Trophoblast cell (in vitro differentiated cells and primary cell): ENCODE measurements around the gene OTULIN.
A peak's percentile ranks its signal among the peaks of the same experiment; 100 is the strongest.

Source experiments
- DNase-seq, 2 donors: peaks; one replicate each; pipeline ENCODE4 v3.0.0-alpha.2; 2016
- H2AFZ ChIP-seq: 2 replicates; pipeline ENCODE4 v1.6.1; 2013; ENCODE audit warnings: low read length, moderate library complexity, mild to moderate bottlenecking; ENCODE audit not compliant: insufficient read depth, poor library complexity
- H2AK5ac ChIP-seq: 2 replicates; pipeline ENCODE4 v1.6.1; 2013; ENCODE audit warnings: mild to moderate bottlenecking, low read length
- H2BK120ac ChIP-seq: 2 replicates; pipeline ENCODE4 v1.6.1; 2013; ENCODE audit warnings: low read length, mild to moderate bottlenecking, moderate library complexity; ENCODE audit not compliant: insufficient read depth, poor library complexity
- H2BK12ac ChIP-seq: 2 replicates; pipeline ENCODE4 v1.6.1; 2013; ENCODE audit warnings: mild to moderate bottlenecking, low read length, moderate library complexity
- H2BK5ac ChIP-seq: 2 replicates; pipeline ENCODE4 v1.6.1; 2013; ENCODE audit warnings: low read length, low read depth, moderate library complexity, mild to moderate bottlenecking; ENCODE audit not compliant: poor library complexity
- H3K14ac ChIP-seq: 2 replicates; pipeline ENCODE4 v1.6.1; 2013; ENCODE audit warnings: mild to moderate bottlenecking, low read length
- H3K18ac ChIP-seq: 2 replicates; pipeline ENCODE4 v1.6.1; 2013; ENCODE audit warnings: mild to moderate bottlenecking, low read length
- H3K23ac ChIP-seq: 2 replicates; pipeline ENCODE4 v1.6.1; 2013; ENCODE audit warnings: low read length
- H3K27ac ChIP-seq: 2 replicates; pipeline ENCODE4 v1.5.1; 2013; ENCODE audit warnings: low read depth, mild to moderate bottlenecking, inconsistent platforms, low read length, moderate library complexity
- H3K27me3 ChIP-seq: 2 replicates; pipeline ENCODE4 v1.6.1; 2013; ENCODE audit warnings: inconsistent platforms, mild to moderate bottlenecking, low read length, moderate library complexity; ENCODE audit not compliant: insufficient read depth
- H3K36me3 ChIP-seq, 2 experiments: 1 replicate in 1 of 2; 2 replicates in 1 of 2; pipeline ENCODE4 v1.6.1; 2013; ENCODE audit warnings: low read length in 2 of 2, mild to moderate bottlenecking in 2 of 2, moderate library complexity in 1 of 2; ENCODE audit not compliant: insufficient read depth in 2 of 2, control insufficient read depth in 1 of 2
- H3K4ac ChIP-seq: 2 replicates; pipeline ENCODE4 v1.6.1; 2013; ENCODE audit warnings: low read depth, mild to moderate bottlenecking, low read length, moderate library complexity
- H3K4me1 ChIP-seq, 2 experiments: 1 replicate in 1 of 2; 2 replicates in 1 of 2; pipeline ENCODE4 v1.6.1; 2013; ENCODE audit warnings: low read length in 2 of 2, mild to moderate bottlenecking in 2 of 2, moderate library complexity in 1 of 2; ENCODE audit not compliant: insufficient read depth in 2 of 2, control insufficient read depth in 1 of 2
- H3K4me2 ChIP-seq: 2 replicates; pipeline ENCODE4 v1.6.1; 2013; ENCODE audit warnings: inconsistent platforms, mild to moderate bottlenecking, low read length, moderate library complexity
- H3K4me3 ChIP-seq: 2 replicates; pipeline ENCODE4 v1.5.1; 2013; ENCODE audit warnings: mild to moderate bottlenecking, low read depth, low read length, inconsistent platforms
- H3K79me1 ChIP-seq: one replicate; pipeline ENCODE4 v1.6.1; 2013; ENCODE audit warnings: low read length
- H3K79me2 ChIP-seq: 2 replicates; pipeline ENCODE4 v1.6.1; 2013; ENCODE audit warnings: low read length, mild to moderate bottlenecking; ENCODE audit not compliant: control insufficient read depth, insufficient read depth, poor library complexity
- H3K9ac ChIP-seq: 2 replicates; pipeline ENCODE4 v1.6.1; 2013; ENCODE audit warnings: mild to moderate bottlenecking, low read length
- H3K9me3 ChIP-seq: 2 replicates; pipeline ENCODE4 v1.6.1; 2013; ENCODE audit warnings: low read depth, mild to moderate bottlenecking, control low read depth, inconsistent platforms, low read length; ENCODE audit not compliant: insufficient read depth
- H4K12ac ChIP-seq: 2 replicates; pipeline ENCODE4 v1.6.1; 2013; ENCODE audit warnings: low read depth, mild to moderate bottlenecking, low read length, moderate library complexity
- H4K8ac ChIP-seq: 2 replicates; pipeline ENCODE4 v1.6.1; 2013; ENCODE audit warnings: low read depth, mild to moderate bottlenecking, low read length, moderate library complexity
- H4K91ac ChIP-seq: one replicate; pipeline ENCODE4 v1.6.1; 2013; ENCODE audit warnings: low read depth, mild to moderate bottlenecking, low read length, moderate library complexity
- WGBS: extraction: QIAGEN DNeasy Blood & Tissue Kit; methylation state at CpG from one replicate; pipeline ENCODE4 v1.1.7; 2013; ENCODE audit warnings: missing lambda C conversion rate; ENCODE audit not compliant: insufficient read length, insufficient coverage; ENCODE audit errors: extremely low coverage; 5-methylcytosine and 5-hydroxymethylcytosine counted together

Gene OTULIN

GRCh38 chr5:14671414-14671813, 6.9 kb downstream of the OTULIN start:
- DNase-seq: no peak
- no peak overlapping the region for H4K8ac ChIP-seq
- H4K12ac ChIP-seq: no peak overlapping the region
- H3K79me2 ChIP-seq: peaks cover 5% of the 10 kb centered on the region
- H3K4me2 ChIP-seq: no peak overlapping the region
- no peak overlapping the region for H3K23ac ChIP-seq
- H2BK12ac ChIP-seq: no peak overlapping the region
- no peak overlapping the region for H3K4me3 ChIP-seq
- H2BK120ac ChIP-seq: no peak overlapping the region
- no peak overlapping the region for H2BK5ac ChIP-seq
- H3K36me3 ChIP-seq: peaks cover 4 to 7% of the 10 kb centered on the region in 2 experiments
- no peak overlapping the region for H3K9ac ChIP-seq
- no CpG with 5 or more reads among the region's 2 CpGs for WGBS
- H2AK5ac ChIP-seq: no peak overlapping the region
- peaks cover 2% of the 10 kb centered on the region for H3K9me3 ChIP-seq
- H2AFZ ChIP-seq: no peak overlapping the region
- no peaks in the 10 kb centered on the region for H3K79me1 ChIP-seq
- peaks cover 0 to 5% of the 10 kb centered on the region in 2 experiments for H3K4me1 ChIP-seq
- no peaks in the 10 kb centered on the region for H3K27me3 ChIP-seq
- H3K14ac ChIP-seq: no peak overlapping the region
- no peak overlapping the region for H3K27ac ChIP-seq
- H3K4ac ChIP-seq: no peak overlapping the region
- no peak overlapping the region for H4K91ac ChIP-seq
- no peak overlapping the region for H3K18ac ChIP-seq

- peaks cover 4 to 7% of the 10 kb centered on the region in 2 experiments for H3K36me3 ChIP-seq
- H3K79me2 ChIP-seq: peaks cover 5% of the 10 kb centered on the region
- no CpG with 5 or more reads among the region's 4 CpGs for WGBS
- H3K4me3 ChIP-seq: no peak overlapping the region
- no peak overlapping the region for H3K4ac ChIP-seq
- H4K91ac ChIP-seq: no peak overlapping the region
- no peak overlapping the region for H2BK120ac ChIP-seq
- no peaks in the 10 kb centered on the region for H3K27me3 ChIP-seq
- no peak overlapping the region for H2AFZ ChIP-seq
- no peak overlapping the region for H3K23ac ChIP-seq
- no peak overlapping the region for H3K9ac ChIP-seq
- H3K4me2 ChIP-seq: no peak overlapping the region
- no peak overlapping the region for H4K12ac ChIP-seq
- peaks cover 3% of the 10 kb centered on the region for H3K9me3 ChIP-seq
- no peak overlapping the region for H2AK5ac ChIP-seq
- H3K14ac ChIP-seq: no peak overlapping the region
- no peak overlapping the region for H3K27ac ChIP-seq
- H2BK5ac ChIP-seq: no peak overlapping the region
- peaks cover 0 to 5% of the 10 kb centered on the region in 2 experiments for H3K4me1 ChIP-seq
- no peaks in the 10 kb centered on the region for H3K79me1 ChIP-seq
- no peak overlapping the region for H2BK12ac ChIP-seq
- H4K8ac ChIP-seq: no peak overlapping the region
- H3K18ac ChIP-seq: no peak overlapping the region
- DNase-seq: peak in 1 of 2 donors; percentile 13
Observed at GRCh38 chr5:14672082-14672481, 7.6 kb downstream of the OTULIN start.

GRCh38 chr5:14672484-14673394, 8.2 kb downstream of the OTULIN start:
- Histone ChIP-seq H3K23ac (no peak overlapping the region), H3K4me2 (no peak overlapping the region), H3K18ac (no peak overlapping the region), H3K4ac (no peak overlapping the region), H2BK12ac (no peak overlapping the region), H3K4me1 (peaks cover 0 to 5% of the 10 kb centered on the region in 2 experiments), H4K12ac (no peak overlapping the region), H3K27ac (no peak overlapping the region), H3K9me3 (peaks cover 3% of the 10 kb centered on the region), H3K79me1 (no peaks in the 10 kb centered on the region), H2AK5ac (no peak overlapping the region), H2BK120ac (no peak overlapping the region), H2BK5ac (no peak overlapping the region), H3K9ac (no peak overlapping the region), H3K36me3 (peaks cover 4 to 7% of the 10 kb centered on the region in 2 experiments), H4K8ac (no peak overlapping the region), H3K14ac (no peak overlapping the region), H3K79me2 (peaks cover 4% of the 10 kb centered on the region), H4K91ac (no peak overlapping the region), H3K4me3 (no peak overlapping the region), H3K27me3 (no peaks in the 10 kb centered on the region), H2AFZ (no peak overlapping the region)
- no CpG with 5 or more reads among the region's 9 CpGs for WGBS
- DNase-seq: peak in 1 of 2 donors; percentile 26

GRCh38 chr5:14673443-14673842, 8.9 kb downstream of the OTULIN start:
- no peak for DNase-seq
- WGBS: no CpG with 5 or more reads among the region's 3 CpGs
- no peak overlapping the region for H3K23ac ChIP-seq
- no peak overlapping the region for H3K9ac ChIP-seq
- peaks cover 0 to 5% of the 10 kb centered on the region in 2 experiments for H3K4me1 ChIP-seq
- H4K91ac ChIP-seq: no peak overlapping the region
- peaks cover 4 to 8% of the 10 kb centered on the region in 2 experiments for H3K36me3 ChIP-seq
- H3K27me3 ChIP-seq: no peaks in the 10 kb centered on the region
- H2BK12ac ChIP-seq: no peak overlapping the region
- no peak overlapping the region for H2BK120ac ChIP-seq
- H3K18ac ChIP-seq: no peak overlapping the region
- H2AK5ac ChIP-seq: no peak overlapping the region
- no peak overlapping the region for H3K14ac ChIP-seq
- no peak overlapping the region for H4K8ac ChIP-seq
- no peak overlapping the region for H3K4ac ChIP-seq
- no peak overlapping the region for H4K12ac ChIP-seq
- no peaks in the 10 kb centered on the region for H3K79me1 ChIP-seq
- H3K4me2 ChIP-seq: no peak overlapping the region
- H3K9me3 ChIP-seq: peaks cover 3% of the 10 kb centered on the region
- H3K4me3 ChIP-seq: no peak overlapping the region
- H3K79me2 ChIP-seq: no peaks in the 10 kb centered on the region
- H2AFZ ChIP-seq: no peak overlapping the region
- no peak overlapping the region for H2BK5ac ChIP-seq
- H3K27ac ChIP-seq: no peak overlapping the region
